ENCODE data around the gene ATP5F1A. TPM values are rescaled to one million over a fixed set of nuclear protein-coding genes. Genes with fewer than 3 reads are reported as not detected.

The ATP5F1A gene
- total RNA-seq, 2 donors from 2014 or later = 378 to 401 TPM

DNA sequence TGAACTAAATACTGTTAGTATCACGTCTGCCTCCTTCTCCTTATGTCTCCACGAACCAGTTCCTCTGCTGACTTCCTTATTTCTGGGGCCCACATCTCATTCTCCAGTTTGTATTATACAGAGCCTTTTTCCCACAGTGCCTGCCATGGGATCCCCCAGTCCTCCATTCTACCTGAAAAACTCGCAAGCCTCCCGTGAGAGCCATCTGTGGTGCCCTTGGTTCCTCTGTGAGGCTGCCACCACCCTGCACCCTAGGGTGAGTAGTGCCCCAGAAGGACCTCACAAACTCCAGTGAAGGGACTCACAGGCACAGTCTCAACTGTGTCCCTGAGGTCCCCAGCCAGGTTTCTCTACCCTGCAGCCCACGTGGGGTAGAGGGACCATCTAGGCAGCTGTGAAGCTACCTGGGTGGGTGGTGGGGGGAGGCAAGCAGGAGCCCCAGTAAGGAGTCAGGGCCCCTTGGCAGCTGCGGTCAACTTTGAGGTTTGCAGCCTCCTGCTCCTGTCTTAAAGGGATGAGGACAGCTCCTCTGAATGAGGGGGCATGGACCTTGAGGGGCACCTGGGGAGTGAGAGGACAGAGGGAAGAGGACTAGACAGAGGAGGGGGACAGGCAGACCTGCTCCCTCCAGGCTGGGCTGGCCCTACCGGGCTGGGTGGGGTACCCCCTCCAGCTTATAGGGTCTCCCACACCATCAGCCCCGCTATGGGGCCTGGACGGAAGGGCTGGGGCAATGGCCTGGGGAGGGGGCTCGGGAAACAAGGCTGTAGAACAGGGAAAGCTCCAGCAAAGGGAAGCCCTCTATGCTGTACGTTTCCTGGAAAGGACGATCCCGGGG lies 27.1 kb downstream of the ATP5F1A start:
- Mint-ChIP-seq H3K27ac (peak overlapping the region; percentile 42), H3K4me3 (peak overlapping the region; percentile 75 to 84), H3K36me3 (ENCODE audit: insufficient read depth in 2 of 2) (no peaks in the 10 kb centered on the region), H3K27me3 (ENCODE audit: low read depth) (no peaks in the 10 kb centered on the region), H3K9me3 (no peaks in the 10 kb centered on the region), H3K4me1 (ENCODE audit: low read depth) (peaks cover 52% of the 10 kb centered on the region)
- DNase-seq = peak; percentile 26 to 32
- ATAC-seq (replicated peaks in 1 of 2) = peak; percentile 26 to 30

DNA sequence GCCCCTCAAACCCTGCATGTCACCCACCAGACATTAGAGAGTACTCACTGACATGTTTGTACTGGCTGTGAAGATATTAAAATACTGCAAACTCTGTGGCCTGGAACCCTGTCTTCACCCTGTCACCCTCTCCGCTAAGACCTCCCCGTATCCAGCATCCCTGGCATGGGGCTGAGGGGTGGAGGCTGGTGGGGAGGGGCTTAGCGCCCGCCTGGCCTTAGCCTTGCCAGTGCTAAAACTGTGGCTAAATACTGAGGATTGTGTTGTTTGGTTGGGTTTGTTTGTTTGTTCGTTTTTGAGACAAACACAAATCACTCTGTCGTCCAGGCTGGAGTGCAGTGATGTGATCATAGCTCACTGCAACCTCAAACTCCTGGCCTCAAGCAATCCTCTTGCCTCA lies 27.9 kb downstream of the ATP5F1A start:
- no peaks in the 10 kb centered on the region for H3K9me3 Mint-ChIP-seq
- DNase-seq = no peak
- peak overlapping the region; percentile 75 to 84 for H3K4me3 Mint-ChIP-seq
- peaks cover 52% of the 10 kb centered on the region for H3K4me1 Mint-ChIP-seq (ENCODE audit: low read depth)
- ATAC-seq (replicated peaks in 1 of 2) = no peak
- H3K27ac Mint-ChIP-seq = peak overlapping the region; percentile 6
- no peaks in the 10 kb centered on the region for H3K27me3 Mint-ChIP-seq (ENCODE audit: low read depth)
- H3K36me3 Mint-ChIP-seq (ENCODE audit: insufficient read depth in 2 of 2) = no peaks in the 10 kb centered on the region

DNA sequence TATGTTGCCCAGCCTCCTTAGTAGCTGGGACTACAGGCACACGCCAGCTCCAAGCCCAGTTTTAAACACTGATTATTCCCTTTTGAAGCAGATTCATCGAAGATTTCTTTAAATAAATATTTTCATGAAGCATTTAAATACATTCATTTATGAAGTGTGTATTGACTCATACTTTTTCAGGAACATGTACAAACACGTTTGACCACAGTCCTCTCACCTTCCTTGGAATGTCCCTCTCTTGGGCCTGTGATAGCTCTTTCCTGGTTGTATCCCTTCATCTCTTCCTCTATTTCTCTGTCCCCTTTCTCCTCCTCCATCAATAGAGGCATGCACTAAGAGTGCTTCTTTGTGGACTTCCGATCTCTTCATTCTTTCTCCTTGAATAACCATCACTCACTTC lies 28.6 kb downstream of the ATP5F1A start:
- no peak for DNase-seq
- Mint-ChIP-seq H3K27me3 (ENCODE audit: low read depth) (no peaks in the 10 kb centered on the region), H3K9me3 (no peaks in the 10 kb centered on the region), H3K4me1 (ENCODE audit: low read depth) (peaks cover 52% of the 10 kb centered on the region), H3K4me3 (peak overlapping the region; percentile 26 to 51), H3K36me3 (ENCODE audit: insufficient read depth in 2 of 2) (no peaks in the 10 kb centered on the region), H3K27ac (peak overlapping the region; percentile 6)
- peak in 1 of 2 donors; percentile 23 for ATAC-seq (replicated peaks in 1 of 2)

DNA sequence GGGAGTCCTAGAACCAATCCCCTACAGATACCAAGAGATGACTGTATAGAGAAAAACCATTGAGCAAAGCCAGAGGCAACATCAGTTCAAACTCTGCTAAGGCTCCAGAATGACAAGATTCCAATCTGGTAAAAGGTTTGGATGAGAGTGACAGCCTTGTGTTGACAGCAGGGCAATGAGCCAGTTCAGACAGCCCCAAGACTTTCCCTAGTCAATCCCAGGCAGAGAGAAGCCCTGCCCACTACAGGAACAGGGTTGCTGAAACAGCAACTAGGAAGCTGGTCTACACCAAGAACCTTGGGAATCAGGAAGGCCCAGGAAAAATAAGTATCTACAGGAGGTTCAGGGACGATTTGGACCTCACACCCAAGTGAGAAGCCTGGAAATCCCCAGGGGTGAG lies 29.3 kb downstream of the ATP5F1A start:
- H3K27me3 Mint-ChIP-seq (ENCODE audit: low read depth) = no peaks in the 10 kb centered on the region
- no peaks in the 10 kb centered on the region for H3K9me3 Mint-ChIP-seq
- DNase-seq (no peak), ATAC-seq (replicated peaks in 1 of 2) (no peak)
- H3K4me3 Mint-ChIP-seq = peak overlapping the region; percentile 42 to 51
- peak overlapping the region; percentile 26 for H3K27ac Mint-ChIP-seq
- H3K4me1 Mint-ChIP-seq (ENCODE audit: low read depth) = peaks cover 46% of the 10 kb centered on the region
- no peaks in the 10 kb centered on the region for H3K36me3 Mint-ChIP-seq (ENCODE audit: insufficient read depth in 2 of 2)

DNA sequence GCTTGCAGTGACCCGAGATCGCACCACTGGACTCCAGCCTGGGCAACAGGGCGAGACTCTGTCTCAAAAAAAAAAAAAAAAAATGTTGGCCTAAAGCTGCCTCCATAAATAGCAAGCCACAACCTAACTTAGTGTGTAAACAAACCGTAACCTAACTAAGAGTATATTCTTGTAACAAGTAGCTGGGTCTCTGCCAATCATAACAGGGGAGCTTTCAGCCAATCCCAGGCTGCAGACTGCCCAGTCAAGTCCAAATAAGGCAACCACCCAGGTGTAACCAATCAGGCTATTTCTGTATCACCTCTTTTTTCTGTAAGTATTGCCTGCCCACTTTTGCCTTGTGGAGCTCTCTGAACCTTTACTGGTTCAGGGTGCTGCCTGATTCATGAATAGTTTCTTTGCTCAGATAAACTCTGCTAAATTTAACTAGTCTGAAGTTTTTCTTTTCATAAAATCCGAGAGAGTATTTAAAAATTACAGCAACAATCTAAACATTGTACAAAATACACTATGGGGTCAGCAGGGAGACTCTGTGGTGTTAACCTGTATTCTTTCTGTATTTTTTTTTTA lies 30.6 kb downstream of the ATP5F1A start:
- H3K27me3 Mint-ChIP-seq (ENCODE audit: low read depth) = no peaks in the 10 kb centered on the region
- no peaks in the 10 kb centered on the region for H3K9me3 Mint-ChIP-seq
- no peaks in the 10 kb centered on the region for H3K36me3 Mint-ChIP-seq (ENCODE audit: insufficient read depth in 2 of 2)
- no peak overlapping the region for H3K4me3 Mint-ChIP-seq
- no peak for ATAC-seq (replicated peaks in 1 of 2)
- H3K27ac Mint-ChIP-seq = no peak overlapping the region
- DNase-seq = no peak
- H3K4me1 Mint-ChIP-seq (ENCODE audit: low read depth) = peaks cover 34% of the 10 kb centered on the region

DNA sequence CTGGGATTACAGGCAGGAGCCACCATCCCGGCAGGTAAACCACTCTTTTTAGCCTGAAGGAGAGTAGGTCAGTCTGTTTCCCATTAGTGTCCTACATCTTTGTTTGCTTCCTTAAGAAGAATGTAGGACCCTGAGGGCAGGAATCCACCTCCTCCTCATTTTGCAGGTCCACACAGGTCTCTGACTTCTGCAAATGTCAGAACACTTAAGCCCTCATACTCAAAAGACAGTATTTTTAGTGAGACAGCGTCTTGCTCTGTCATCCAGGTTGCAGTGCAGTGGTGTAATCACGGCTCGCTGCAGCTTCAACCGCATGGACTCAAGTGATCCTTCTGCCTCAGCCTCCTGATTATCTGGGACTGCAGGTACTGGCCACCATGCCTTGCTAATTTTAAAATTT lies 35.3 kb downstream of the ATP5F1A start:
- Mint-ChIP-seq H3K4me3 (no peak overlapping the region), H3K4me1 (ENCODE audit: low read depth) (peaks cover 9% of the 10 kb centered on the region), H3K27me3 (ENCODE audit: low read depth) (no peaks in the 10 kb centered on the region), H3K36me3 (ENCODE audit: insufficient read depth in 2 of 2) (no peaks in the 10 kb centered on the region), H3K27ac (no peak overlapping the region), H3K9me3 (no peaks in the 10 kb centered on the region)
- ATAC-seq (replicated peaks in 1 of 2) = no peak
- DNase-seq = no peak

DNA sequence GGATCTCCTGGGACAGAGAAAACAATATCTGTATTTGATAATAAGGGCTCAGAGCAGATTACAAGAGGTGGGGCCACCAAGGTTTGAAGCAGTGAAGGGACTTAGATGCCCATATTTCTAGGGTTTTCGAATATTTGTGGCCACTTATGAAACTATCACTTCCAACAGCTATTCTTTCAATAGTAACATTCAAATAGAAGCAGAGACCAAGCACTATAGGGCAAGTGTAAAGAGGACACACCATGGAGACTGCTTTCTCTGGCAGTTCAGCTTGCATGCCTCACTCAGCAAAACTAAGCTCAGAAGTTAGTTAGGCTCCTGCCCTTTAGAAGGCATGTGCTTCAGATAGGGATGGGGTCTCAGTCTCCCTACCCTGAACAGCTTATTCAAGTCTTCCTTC lies 36.3 kb downstream of the ATP5F1A start:
- DNase-seq (no peak), ATAC-seq (replicated peaks in 1 of 2) (no peak)
- no peak overlapping the region for H3K4me3 Mint-ChIP-seq
- peaks cover 5% of the 10 kb centered on the region for H3K4me1 Mint-ChIP-seq (ENCODE audit: low read depth)
- no peaks in the 10 kb centered on the region for H3K9me3 Mint-ChIP-seq
- no peak overlapping the region for H3K27ac Mint-ChIP-seq
- H3K36me3 Mint-ChIP-seq (ENCODE audit: insufficient read depth in 2 of 2) = no peaks in the 10 kb centered on the region
- no peaks in the 10 kb centered on the region for H3K27me3 Mint-ChIP-seq (ENCODE audit: low read depth)

DNA sequence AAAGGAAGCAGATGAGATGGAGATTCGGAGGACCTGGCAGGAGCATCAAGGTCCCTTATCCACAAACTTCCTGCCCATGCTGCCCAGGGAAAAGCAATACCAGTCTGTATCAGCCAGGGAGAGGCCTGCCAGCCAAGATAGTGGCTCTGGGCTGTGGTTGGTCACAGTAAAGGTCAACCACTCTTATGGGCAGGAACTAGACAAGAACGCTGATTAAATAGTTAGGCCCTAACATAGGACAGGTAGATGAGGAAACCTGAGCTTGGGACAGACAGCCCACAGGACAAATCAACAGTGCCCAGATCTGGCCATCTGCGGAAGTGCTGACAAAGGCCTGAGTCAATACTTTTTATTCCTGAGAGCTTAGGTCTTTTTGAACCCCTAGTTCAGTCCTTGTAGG lies 36.7 kb downstream of the ATP5F1A start:
- Mint-ChIP-seq H3K36me3 (ENCODE audit: insufficient read depth in 2 of 2) (no peaks in the 10 kb centered on the region), H3K9me3 (no peaks in the 10 kb centered on the region), H3K4me1 (ENCODE audit: low read depth) (peaks cover 6% of the 10 kb centered on the region), H3K27ac (no peak overlapping the region), H3K27me3 (ENCODE audit: low read depth) (no peaks in the 10 kb centered on the region), H3K4me3 (no peak overlapping the region)
- DNase-seq (no peak), ATAC-seq (replicated peaks in 1 of 2) (no peak)

DNA sequence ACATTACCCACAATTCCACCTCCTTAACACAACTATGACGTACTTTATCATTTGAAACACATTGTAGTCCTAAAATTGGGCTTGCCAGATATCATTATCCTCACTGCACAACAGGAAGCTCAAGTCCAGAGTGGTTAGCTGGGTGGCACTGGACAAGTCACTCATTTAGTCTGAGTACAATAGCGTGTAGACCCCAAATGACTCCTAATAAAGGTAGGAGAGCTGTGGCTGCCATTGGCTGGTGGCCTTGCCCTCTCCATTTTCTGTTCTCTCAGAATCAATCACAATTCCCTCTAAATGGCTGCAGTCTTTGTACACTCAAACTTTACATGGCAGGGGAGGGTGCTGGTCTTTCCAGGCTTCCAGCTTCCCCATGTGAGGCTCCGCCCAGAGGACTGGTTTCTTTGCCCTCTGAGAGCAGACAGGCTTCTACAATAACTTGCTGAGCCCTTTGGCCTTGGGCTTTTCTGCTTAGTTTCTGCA lies 37.7 kb downstream of the ATP5F1A start:
- Mint-ChIP-seq H3K9me3 (no peaks in the 10 kb centered on the region), H3K36me3 (ENCODE audit: insufficient read depth in 2 of 2) (no peaks in the 10 kb centered on the region), H3K27me3 (ENCODE audit: low read depth) (no peaks in the 10 kb centered on the region), H3K4me3 (no peak overlapping the region), H3K27ac (no peak overlapping the region), H3K4me1 (ENCODE audit: low read depth) (peaks cover 16% of the 10 kb centered on the region)
- no peak for DNase-seq
- ATAC-seq (replicated peaks in 1 of 2) = no peak

DNA sequence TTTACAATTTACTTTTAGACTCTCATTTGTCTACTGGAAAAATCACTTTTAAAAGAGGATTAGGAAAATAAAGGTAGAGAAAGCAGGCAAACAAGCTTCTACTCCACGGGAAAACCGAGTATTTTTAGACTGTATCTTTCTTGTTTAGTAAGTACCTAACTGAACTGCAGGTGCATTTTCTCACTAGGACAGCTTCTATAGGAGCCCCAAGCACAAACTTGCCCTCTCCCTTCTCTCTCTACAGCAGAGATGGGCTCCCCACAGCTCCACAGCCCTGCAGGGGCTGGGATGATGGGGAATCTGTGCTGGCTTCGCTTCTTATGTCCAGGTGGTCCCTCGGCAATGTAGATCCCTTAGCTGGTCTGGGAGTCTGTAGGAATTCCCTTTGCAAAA lies 42.3 kb downstream of the ATP5F1A start:
- Mint-ChIP-seq H3K4me1 (ENCODE audit: low read depth) (peaks cover 33% of the 10 kb centered on the region), H3K9me3 (no peaks in the 10 kb centered on the region), H3K36me3 (ENCODE audit: insufficient read depth in 2 of 2) (no peaks in the 10 kb centered on the region), H3K27ac (peak overlapping the region; percentile 70), H3K27me3 (ENCODE audit: low read depth) (no peaks in the 10 kb centered on the region), H3K4me3 (peak overlapping the region; percentile 56 to 75)
- DNase-seq = no peak
- peak in 1 of 2 donors; percentile 41 for ATAC-seq (replicated peaks in 1 of 2)

DNA sequence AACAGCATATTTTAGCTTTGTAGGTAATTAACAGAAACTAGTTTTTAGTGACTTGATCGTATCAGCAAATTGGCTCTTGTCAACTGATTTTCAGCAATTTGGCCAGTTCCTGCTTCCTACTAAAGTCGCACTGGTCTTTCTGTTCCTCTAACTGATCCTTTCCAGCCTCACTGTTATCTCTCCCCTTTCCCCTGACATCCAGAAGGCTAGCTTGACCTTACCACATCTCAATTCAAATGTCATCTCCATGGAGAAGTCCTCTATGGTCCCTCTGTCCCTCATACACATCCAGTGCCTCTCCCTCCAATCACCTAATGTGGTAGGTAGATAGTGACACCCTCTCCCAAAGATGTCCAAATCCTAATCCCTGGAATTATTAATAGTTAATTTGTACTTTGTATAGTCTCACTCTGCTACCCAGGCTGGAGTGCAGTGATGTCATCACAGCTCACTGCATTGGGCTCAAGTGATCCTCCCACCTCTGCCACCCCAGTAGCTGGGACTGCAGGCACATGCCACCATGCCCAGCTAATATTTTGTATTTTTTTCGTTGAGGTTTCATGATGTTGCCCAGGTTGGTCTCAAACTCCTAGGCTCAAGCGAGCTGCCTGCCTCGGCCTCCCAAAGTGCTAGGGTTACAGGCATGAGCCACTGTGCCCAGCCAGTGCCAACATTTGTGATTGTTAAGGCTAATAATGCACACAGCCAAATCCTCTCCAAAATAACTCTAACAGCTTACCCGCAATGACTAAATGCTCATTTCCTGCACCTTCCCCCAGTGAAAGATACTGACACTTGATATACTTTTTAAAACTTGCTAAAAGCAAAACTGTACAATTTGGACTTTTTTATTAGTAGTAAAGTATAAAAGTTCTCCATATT lies 42.9 kb downstream of the ATP5F1A start:
- DNase-seq (no peak), ATAC-seq (replicated peaks in 1 of 2) (peak; percentile 65 to 66)
- H3K4me3 Mint-ChIP-seq = peak overlapping the region; percentile 56 to 75
- H3K9me3 Mint-ChIP-seq = no peaks in the 10 kb centered on the region
- H3K27ac Mint-ChIP-seq = peak overlapping the region; percentile 70
- H3K36me3 Mint-ChIP-seq (ENCODE audit: insufficient read depth in 2 of 2) = no peaks in the 10 kb centered on the region
- peaks cover 33% of the 10 kb centered on the region for H3K4me1 Mint-ChIP-seq (ENCODE audit: low read depth)
- H3K27me3 Mint-ChIP-seq (ENCODE audit: low read depth) = no peaks in the 10 kb centered on the region

DNA sequence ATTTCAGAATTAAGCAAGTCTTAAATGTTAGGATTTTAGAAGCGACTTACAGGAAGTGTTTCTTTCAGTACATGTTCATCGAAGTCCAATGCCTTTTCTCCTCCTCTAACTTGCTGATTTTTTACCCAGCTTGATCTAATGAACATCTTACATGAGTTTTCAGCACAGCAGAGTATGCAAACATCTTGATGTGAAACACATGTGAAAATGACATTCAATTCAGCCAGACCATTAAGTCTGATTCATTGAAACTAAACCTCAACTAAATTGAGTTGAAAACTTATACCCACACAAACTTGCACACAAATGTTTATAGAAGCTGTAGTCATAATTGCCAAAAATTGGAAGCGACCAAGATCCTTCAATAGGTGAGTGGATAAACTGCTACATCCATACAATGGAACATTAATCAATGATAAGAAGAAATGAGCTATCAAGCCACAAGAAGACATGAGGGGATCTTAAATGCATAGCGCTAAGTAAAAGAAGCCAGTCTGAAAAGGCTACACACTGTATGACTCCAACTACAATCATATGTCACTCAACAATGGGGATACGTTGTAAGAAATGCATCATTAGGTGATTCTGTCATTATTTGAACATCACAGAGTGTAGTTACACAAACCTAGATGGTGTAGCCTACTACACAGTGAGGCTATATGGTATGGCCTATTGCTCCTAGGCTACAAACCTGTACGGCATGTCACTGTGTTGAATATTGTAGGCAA lies 44.6 kb downstream of the ATP5F1A start:
- peaks cover 33% of the 10 kb centered on the region for H3K4me1 Mint-ChIP-seq (ENCODE audit: low read depth)
- peak overlapping the region in 1 of 2 donors; percentile 14 for H3K4me3 Mint-ChIP-seq
- H3K27ac Mint-ChIP-seq = peak overlapping the region; percentile 2
- peak; percentile 58 to 66 for ATAC-seq (replicated peaks in 1 of 2)
- DNase-seq = no peak
- H3K36me3 Mint-ChIP-seq (ENCODE audit: insufficient read depth in 2 of 2) = no peaks in the 10 kb centered on the region
- H3K9me3 Mint-ChIP-seq = no peaks in the 10 kb centered on the region
- no peaks in the 10 kb centered on the region for H3K27me3 Mint-ChIP-seq (ENCODE audit: low read depth)

All from activated T-cell treated with anti-CD3 and anti-CD28 coated beads, Interleukin-2, amount 50 U/mL, for 72 hours (primary cell).